Fibroblast of lung (primary cell): Measurements from ENCODE around the gene CLMN. TPM values are rescaled to one million over a fixed set of nuclear protein-coding genes. Genes with fewer than 3 reads are reported as not detected.

Experiments used
- DNase-seq, 2 donors: peaks; one replicate each; pipeline versions ENCODE4 v3.0.0 to v3.0.0-alpha.2; 2010; ENCODE audit warnings: low read depth in 2 of 2
- H2AFZ ChIP-seq: 2 replicates; pipeline ENCODE4 v1.5.1; 2012; ENCODE audit warnings: low read length, control low read depth, inconsistent platforms
- H3K27ac ChIP-seq: 2 replicates; pipeline ENCODE4 v1.5.1; 2011; ENCODE audit warnings: low read length, control low read depth; ENCODE audit not compliant: insufficient read depth
- H3K27me3 ChIP-seq: 2 replicates; pipeline ENCODE4 v1.5.1; 2011; ENCODE audit warnings: mild to moderate bottlenecking, low read length; ENCODE audit not compliant: control insufficient read depth, insufficient read depth
- H3K36me3 ChIP-seq: 2 replicates; pipeline ENCODE4 v1.5.1; 2011; ENCODE audit warnings: low read length; ENCODE audit not compliant: control insufficient read depth, insufficient read depth
- H3K4me1 ChIP-seq: 2 replicates; pipeline ENCODE4 v1.5.1; 2011; ENCODE audit warnings: low read length; ENCODE audit not compliant: control insufficient read depth, insufficient read depth; ENCODE audit errors: extremely low read depth
- H3K4me2 ChIP-seq: 2 replicates; pipeline ENCODE4 v1.5.1; 2011; ENCODE audit warnings: low read length, control low read depth; ENCODE audit not compliant: insufficient read depth; ENCODE audit errors: extremely low read depth
- H3K4me3 ChIP-seq, 4 experiments: fragments of 200-600 bp in 1 of 4; sonication (generic) in 1 of 4; replicated peaks in 1 of 4; 2 replicates each; pipeline ENCODE4 v1.5.1; 2011 to 2016; ENCODE audit warnings: low read length in 4 of 4, low read depth in 3 of 4, mild to moderate bottlenecking in 3 of 4, control low read depth in 2 of 4, inconsistent platforms in 1 of 4, mixed read lengths in 1 of 4; ENCODE audit not compliant: insufficient read depth in 1 of 4; ENCODE audit errors: control extremely low read depth in 1 of 4
- H3K79me2 ChIP-seq: 2 replicates; pipeline ENCODE4 v1.5.1; 2012; ENCODE audit warnings: mild to moderate bottlenecking, low read length, inconsistent platforms; ENCODE audit not compliant: control insufficient read depth, insufficient read depth
- H3K9ac ChIP-seq: 2 replicates; pipeline ENCODE4 v1.5.1; 2011; ENCODE audit warnings: mild to moderate bottlenecking, low read length, control low read depth; ENCODE audit not compliant: insufficient read depth
- H3K9me3 ChIP-seq: 2 replicates; pipeline ENCODE4 v1.5.1; 2012; ENCODE audit warnings: low read depth, low read length; ENCODE audit not compliant: control insufficient read depth, insufficient read depth
- H4K20me1 ChIP-seq: 2 replicates; pipeline ENCODE4 v1.5.1; 2011; ENCODE audit warnings: low read length; ENCODE audit not compliant: control insufficient read depth, insufficient read depth; ENCODE audit errors: extremely low read depth
- CTCF ChIP-seq, 2 donors: IDR thresholded peaks in 1 of 2; conservative IDR thresholded peaks in 1 of 2; 1 replicate in 1 of 2; 2 replicates in 1 of 2; pipeline ENCODE4 v1.5.1; 2011 to 2012; ENCODE audit warnings: low read length in 2 of 2, control low read depth in 1 of 2, inconsistent platforms in 1 of 2, low read depth in 1 of 2, mild to moderate bottlenecking in 1 of 2
- EZH2 ChIP-seq: IDR thresholded peaks from 2 replicates; pipeline ENCODE4 v1.5.1; 2012; ENCODE audit warnings: low read length, control low read depth, mild to moderate bottlenecking; ENCODE audit errors: missing control alignments
- polyA plus RNA-seq, 2 donors: library from polyadenylated mRNA; depleted of rRNA in 1 of 2; stranded (reverse) in 1 of 2; unstranded in 1 of 2; fragments of >200 nt; gene quantifications; 2 replicates each; pipeline ENCODE4 v1.2.1, GENCODE V29; 2011 to 2012; ENCODE audit warnings: missing spikeins in 1 of 2
- total RNA-seq: library from RNA; depleted of rRNA; stranded (reverse); fragments of >200 nt; gene quantifications from 2 replicates; pipeline ENCODE4 v1.2.1, GENCODE V29; 2014

Gene CLMN
- total and polyA plus RNA-seq, 2 donors (not counting 1 experiment from before 2014, with no cell fraction given): 0.83 to 2.7 TPM

DNA sequence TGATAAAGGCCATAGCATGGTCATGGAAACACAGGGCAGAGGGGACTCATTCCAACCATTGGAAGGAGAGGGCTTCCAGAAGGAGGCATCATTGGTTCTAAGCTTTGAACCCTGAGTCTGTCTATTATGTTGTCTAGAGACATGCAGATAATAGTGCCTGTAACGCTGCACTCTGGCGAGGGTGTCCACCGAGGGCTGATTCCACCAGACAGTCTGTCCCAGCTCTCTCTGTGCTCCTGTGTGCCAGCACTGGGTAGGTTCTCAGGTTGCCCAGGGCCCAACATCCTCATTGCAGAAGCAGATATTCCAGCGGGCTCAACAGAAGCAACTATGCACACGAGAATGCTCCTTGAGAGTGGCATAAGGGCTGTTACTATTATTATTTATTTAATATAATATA is 18.7 kb upstream of the CLMN start:
- Histone ChIP-seq H3K9ac (no peak overlapping the region), H3K27ac (no peak overlapping the region), H3K36me3 (no peaks in the 10 kb centered on the region), H3K4me3 (no peak overlapping the region), H2AFZ (no peak overlapping the region), H3K9me3 (no peaks in the 10 kb centered on the region), H3K4me2 (no peak overlapping the region), H4K20me1 (no peaks in the 10 kb centered on the region), H3K79me2 (no peaks in the 10 kb centered on the region), H3K4me1 (no peaks in the 10 kb centered on the region), H3K27me3 (no peaks in the 10 kb centered on the region)
- DNase-seq: no peak
- TF ChIP-seq CTCF (conservative IDR thresholded peaks at IDR 0.05 in 1 of 2, IDR thresholded peaks at IDR 0.05 in 1 of 2; ENCODE audit: low read depth in 1 of 2, low read length in 2 of 2): no peak
- TF ChIP-seq EZH2: no peak

GRCh38 chr14:95337041-95337595 is 17.4 kb upstream of the CLMN start:
- Histone ChIP-seq H3K4me3 (no peak overlapping the region), H3K9me3 (no peaks in the 10 kb centered on the region), H3K9ac (no peak overlapping the region), H4K20me1 (no peaks in the 10 kb centered on the region), H3K4me1 (no peaks in the 10 kb centered on the region), H3K4me2 (no peak overlapping the region), H3K36me3 (no peaks in the 10 kb centered on the region), H3K79me2 (no peaks in the 10 kb centered on the region), H3K27ac (no peak overlapping the region), H3K27me3 (no peaks in the 10 kb centered on the region), H2AFZ (no peak overlapping the region)
- TF ChIP-seq CTCF (conservative IDR thresholded peaks at IDR 0.05 in 1 of 2, IDR thresholded peaks at IDR 0.05 in 1 of 2; ENCODE audit: low read depth in 1 of 2, low read length in 2 of 2) (no peak), EZH2 (no peak)
- DNase-seq: no peak

DNA sequence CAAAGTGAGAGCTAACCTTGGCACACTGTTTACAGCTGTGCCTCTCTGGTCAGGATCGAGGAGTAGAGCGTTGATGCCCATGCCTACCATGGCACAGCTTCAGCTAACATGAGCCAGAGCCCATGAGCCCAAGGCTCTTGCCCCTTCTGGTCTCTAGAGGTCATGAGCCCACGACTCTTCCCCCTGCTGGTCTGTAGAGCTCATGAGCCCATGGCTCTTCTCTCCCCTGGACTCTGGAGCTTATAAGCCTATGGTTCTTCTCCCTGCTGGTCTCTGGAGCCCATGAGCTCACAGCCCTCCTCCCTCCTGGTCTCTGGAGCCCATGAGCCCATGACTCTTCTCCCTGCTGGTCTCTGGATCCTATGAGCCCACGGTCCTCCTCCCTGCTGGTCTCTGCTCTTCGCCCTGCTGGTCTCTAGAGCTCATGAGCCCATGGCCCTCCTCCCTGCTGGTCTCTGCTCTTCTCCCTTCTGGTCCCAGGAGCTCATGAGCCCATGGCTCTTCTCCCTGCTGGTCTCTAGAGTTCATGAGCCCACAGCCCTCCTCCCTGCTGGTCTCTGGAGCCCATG is 16.6 kb upstream of the CLMN start:
- no peaks in the 10 kb centered on the region for H4K20me1 ChIP-seq
- no peak for DNase-seq
- H3K79me2 ChIP-seq: no peaks in the 10 kb centered on the region
- H2AFZ ChIP-seq: no peak overlapping the region
- TF ChIP-seq EZH2: no peak
- TF ChIP-seq CTCF (conservative IDR thresholded peaks at IDR 0.05 in 1 of 2, IDR thresholded peaks at IDR 0.05 in 1 of 2; ENCODE audit: low read depth in 1 of 2, low read length in 2 of 2): no peak
- no peak overlapping the region for H3K4me3 ChIP-seq
- H3K27me3 ChIP-seq: no peaks in the 10 kb centered on the region
- no peak overlapping the region for H3K27ac ChIP-seq
- H3K36me3 ChIP-seq: no peaks in the 10 kb centered on the region
- H3K4me1 ChIP-seq: no peaks in the 10 kb centered on the region
- H3K9me3 ChIP-seq: no peaks in the 10 kb centered on the region
- no peak overlapping the region for H3K9ac ChIP-seq
- no peak overlapping the region for H3K4me2 ChIP-seq
